H9 (cell line): ENCODE results near the gene ACVR1B. TPM values are rescaled to one million over a fixed set of nuclear protein-coding genes. Genes with fewer than 3 reads are reported as not detected.
A peak's percentile ranks its signal among the peaks of the same experiment; 100 is the strongest.

Experiments
- DNase-seq: peaks from one replicate; pipeline ENCODE4 v3.0.0-alpha.2; 2017
- H2AFZ ChIP-seq: one replicate; pipeline ENCODE4 v1.6.1; 2013; ENCODE audit warnings: mild to moderate bottlenecking, low read length, control low read depth, moderate library complexity
- H2AK5ac ChIP-seq: 2 replicates; pipeline ENCODE4 v1.6.1; 2013; ENCODE audit warnings: low read length, control low read depth, mixed read lengths; ENCODE audit not compliant: insufficient read length
- H2BK120ac ChIP-seq: one replicate; pipeline ENCODE4 v1.6.1; 2013; ENCODE audit warnings: low read depth, mild to moderate bottlenecking, low read length, control low read depth, inconsistent platforms; ENCODE audit not compliant: poor library complexity, severe bottlenecking
- H2BK12ac ChIP-seq: 2 replicates; pipeline ENCODE4 v1.6.1; 2013; ENCODE audit warnings: low read length, control low read depth, mixed read lengths, low read depth; ENCODE audit not compliant: insufficient read length
- H2BK15ac ChIP-seq: 2 replicates; pipeline ENCODE4 v1.6.1; 2013; ENCODE audit warnings: low read depth, low read length, control low read depth
- H2BK20ac ChIP-seq: one replicate; pipeline ENCODE4 v1.6.1; 2013; ENCODE audit warnings: low read depth, mild to moderate bottlenecking, low read length, control low read depth, inconsistent platforms; ENCODE audit not compliant: poor library complexity, severe bottlenecking
- H2BK5ac ChIP-seq: 2 replicates; pipeline ENCODE4 v1.6.1; 2013; ENCODE audit warnings: low read length, control low read depth, mixed read lengths; ENCODE audit not compliant: insufficient read length
- H3K14ac ChIP-seq: 2 replicates; pipeline ENCODE4 v1.6.1; 2013; ENCODE audit warnings: low read length, control low read depth; ENCODE audit not compliant: insufficient read depth
- H3K18ac ChIP-seq: 2 replicates; pipeline ENCODE4 v1.6.1; 2013; ENCODE audit warnings: low read depth, mild to moderate bottlenecking, mixed read lengths, low read length, control low read depth; ENCODE audit not compliant: insufficient read length
- H3K23ac ChIP-seq: 2 replicates; pipeline ENCODE4 v1.6.1; 2013; ENCODE audit warnings: low read length, control low read depth, mixed read lengths, low read depth; ENCODE audit not compliant: insufficient read length
- H3K23me2 ChIP-seq: 2 replicates; pipeline ENCODE4 v1.6.1; 2013; ENCODE audit warnings: low read depth, mild to moderate bottlenecking, mixed read lengths, low read length, control low read depth; ENCODE audit not compliant: insufficient read length, poor library complexity, severe bottlenecking
- H3K27ac ChIP-seq: 2 replicates; pipeline ENCODE4 v1.5.1; 2013; ENCODE audit warnings: low read length, control low read depth, mixed read lengths, low read depth; ENCODE audit not compliant: insufficient read length
- H3K27me3 ChIP-seq: 2 replicates; pipeline ENCODE4 v1.6.1; 2013; ENCODE audit warnings: low read length, control low read depth, inconsistent platforms; ENCODE audit not compliant: insufficient read depth
- H3K4ac ChIP-seq: 2 replicates; pipeline ENCODE4 v1.6.1; 2013; ENCODE audit warnings: low read depth, mild to moderate bottlenecking, control low read depth, inconsistent platforms, low read length, moderate library complexity
- H3K4me1 ChIP-seq: 2 replicates; pipeline ENCODE4 v1.6.1; 2013; ENCODE audit warnings: low read length, control low read depth, inconsistent platforms; ENCODE audit not compliant: insufficient read depth
- H3K4me2 ChIP-seq: 2 replicates; pipeline ENCODE4 v1.6.1; 2013; ENCODE audit warnings: low read length, control low read depth, mixed read lengths; ENCODE audit not compliant: insufficient read length, insufficient read depth
- H3K56ac ChIP-seq: 2 replicates; pipeline ENCODE4 v1.6.1; 2013; ENCODE audit warnings: low read depth, mild to moderate bottlenecking, mixed read lengths, low read length, control low read depth; ENCODE audit not compliant: insufficient read length
- H3K79me1 ChIP-seq: 2 replicates; pipeline ENCODE4 v1.6.1; 2013; ENCODE audit warnings: low read depth, mild to moderate bottlenecking, moderate library complexity, low read length, control low read depth, inconsistent platforms; ENCODE audit not compliant: insufficient read depth, poor library complexity, severe bottlenecking
- H3K79me2 ChIP-seq: 2 replicates; pipeline ENCODE4 v1.6.1; 2013; ENCODE audit warnings: low read length, control low read depth, inconsistent platforms; ENCODE audit not compliant: insufficient read depth
- H3K9ac ChIP-seq: 2 replicates; pipeline ENCODE4 v1.6.1; 2013; ENCODE audit warnings: low read length, control low read depth, mixed read lengths; ENCODE audit not compliant: insufficient read length; ENCODE audit errors: extremely low read depth
- H3K9me3 ChIP-seq: one replicate; pipeline ENCODE4 v1.6.1; 2013; ENCODE audit warnings: low read depth, low read length, inconsistent platforms; ENCODE audit not compliant: control insufficient read depth
- H3T11ph ChIP-seq: one replicate; pipeline ENCODE4 v1.6.1; 2013; ENCODE audit warnings: mild to moderate bottlenecking, low read length, control low read depth, inconsistent platforms
- H4K20me1 ChIP-seq: one replicate; pipeline ENCODE4 v1.6.1; 2013; ENCODE audit not compliant: control insufficient read depth, insufficient read length, insufficient read depth
- H4K5ac ChIP-seq: 2 replicates; pipeline ENCODE4 v1.6.1; 2013; ENCODE audit warnings: low read depth, mild to moderate bottlenecking, mixed read lengths, low read length, control low read depth; ENCODE audit not compliant: insufficient read length
- H4K8ac ChIP-seq: replicated peaks from 2 replicates; pipeline ENCODE4 v1.6.1; 2013; ENCODE audit warnings: low read length, control low read depth, mixed read lengths, low read depth; ENCODE audit not compliant: insufficient read length
- H4K91ac ChIP-seq: 2 replicates; pipeline ENCODE4 v1.6.1; 2013; ENCODE audit warnings: low read depth, mild to moderate bottlenecking, moderate library complexity, mixed read lengths, low read length, control low read depth; ENCODE audit not compliant: insufficient read length
- H3K27ac Mint-ChIP-seq, 3 experiments: 2 replicates in 2 of 3; 3 replicates in 1 of 3; pipeline ENCODE4 v1.8.0; 2020 to 2021; ENCODE audit warnings: mixed read lengths in 3 of 3, mild to moderate bottlenecking in 1 of 3, moderate library complexity in 1 of 3
- H3K27me3 Mint-ChIP-seq: 2 replicates; pipeline ENCODE4 v1.8.0; 2021; ENCODE audit warnings: low read depth, mild to moderate bottlenecking, moderate library complexity, mixed read lengths
- H3K36me3 Mint-ChIP-seq, 3 experiments: 2 replicates in 2 of 3; 3 replicates in 1 of 3; pipeline ENCODE4 v1.8.0; 2020 to 2021; ENCODE audit warnings: low read depth in 3 of 3, mixed read lengths in 3 of 3; ENCODE audit not compliant: insufficient read depth in 1 of 3
- H3K4me1 Mint-ChIP-seq, 2 experiments: 2 replicates each; pipeline ENCODE4 v1.8.0; 2020; ENCODE audit warnings: mixed read lengths in 2 of 2
- H3K4me3 Mint-ChIP-seq, 2 experiments: 2 replicates in 1 of 2; 3 replicates in 1 of 2; pipeline ENCODE4 v1.8.0; 2020 to 2021; ENCODE audit warnings: mild to moderate bottlenecking in 2 of 2, mixed read lengths in 2 of 2, moderate library complexity in 1 of 2
- H3K9me3 Mint-ChIP-seq, 2 experiments: 2 replicates in 1 of 2; 3 replicates in 1 of 2; pipeline ENCODE4 v1.8.0; 2020; ENCODE audit warnings: mild to moderate bottlenecking in 2 of 2, mixed read lengths in 2 of 2, moderate library complexity in 1 of 2
- CTCF ChIP-seq: fragments of 200-600 bp; sonication (generic); conservative IDR thresholded peaks from 3 replicates; pipeline ENCODE4 v1.8.0; 2021; ENCODE audit warnings: antibody characterized with exemption, mild to moderate bottlenecking
- WGBS: extraction: QIAGEN DNeasy Blood & Tissue Kit; methylation state at CpG from one replicate; pipeline ENCODE4 v1.1.7; 2013; ENCODE audit warnings: missing lambda C conversion rate, low lambda C conversion rate, mixed read lengths; ENCODE audit not compliant: insufficient read length; ENCODE audit errors: extremely low coverage; 5-methylcytosine and 5-hydroxymethylcytosine counted together
- total RNA-seq: library from RNA; stranded (reverse); gene quantifications from 2 replicates; pipeline ENCODE4 v1.2.1, GENCODE V29; 2021

The ACVR1B gene
- total RNA-seq, 1 experiment from 2014 or later, result 16.3 TPM

- Histone ChIP-seq H3K79me1 (no peaks in the 10 kb centered on the region), H4K20me1 (no peaks in the 10 kb centered on the region), H3K14ac (no peak overlapping the region), H2AK5ac (no peak overlapping the region), H4K5ac (no peak overlapping the region), H2BK5ac (no peak overlapping the region), H3K56ac (no peak overlapping the region), H2BK12ac (no peak overlapping the region), H3K27ac (no peak overlapping the region), H3K23ac (no peak overlapping the region), H3K23me2 (no peaks in the 10 kb centered on the region), H2AFZ (no peak overlapping the region), H3K18ac (no peak overlapping the region), H3K4ac (no peak overlapping the region), H3T11ph (no peak overlapping the region), H2BK20ac (no peak overlapping the region), H2BK120ac (no peak overlapping the region), H3K27me3 (peaks cover 6% of the 10 kb centered on the region; the same call in 1 of the 2 replicates), H3K9me3 (peaks cover 5% of the 10 kb centered on the region), H3K4me2 (no peak overlapping the region), H3K9ac (no peak overlapping the region), H2BK15ac (no peak overlapping the region), H4K8ac (no peak overlapping the region), H3K4me1 (no peaks in the 10 kb centered on the region; the same call in 1 of the 2 replicates), H4K91ac (no peak overlapping the region), H3K79me2 (no peaks in the 10 kb centered on the region)
- no peak overlapping the region for H3K4me3 Mint-ChIP-seq
- DNase-seq, result no peak
- peaks cover 49% of the 10 kb centered on the region for H3K27me3 Mint-ChIP-seq
- no CpG with 5 or more reads among the region's 6 CpGs for WGBS
- H3K27ac Mint-ChIP-seq, result peak overlapping the region in 1 of 3 experiments; percentile 17; a peak in 1 of 7 replicates
- TF ChIP-seq CTCF, result no peak
- H3K9me3 Mint-ChIP-seq, result peaks cover 12 to 15% of the 10 kb centered on the region in 2 experiments
- H3K36me3 Mint-ChIP-seq, result peaks cover 0 to 5% (median 5%) of the 10 kb centered on the region in 3 experiments; a peak in 4 of 7 replicates
- H3K4me1 Mint-ChIP-seq, result peaks cover 6 to 9% of the 10 kb centered on the region in 2 experiments; a peak in 3 of 4 replicates
These were observed 8.9 kb upstream of the ACVR1B start for GRCh38 chr12:51942501-51943000.
